GM19455 (cell line): ENCODE measurements around the gene EFCC1.
"Not testable (repeated sequence)": the region's sequence is repeated elsewhere in the genome, so short reads cannot be mapped to it uniquely, and the experiment has no call there.

Experiments used
- ATAC-seq: cut with Tn5 transposase; IDR thresholded peaks from one replicate; pipeline ENCODE4 v1.9.1; 2021; ENCODE audit not compliant: unreplicated experiment

Gene EFCC1

DNA sequence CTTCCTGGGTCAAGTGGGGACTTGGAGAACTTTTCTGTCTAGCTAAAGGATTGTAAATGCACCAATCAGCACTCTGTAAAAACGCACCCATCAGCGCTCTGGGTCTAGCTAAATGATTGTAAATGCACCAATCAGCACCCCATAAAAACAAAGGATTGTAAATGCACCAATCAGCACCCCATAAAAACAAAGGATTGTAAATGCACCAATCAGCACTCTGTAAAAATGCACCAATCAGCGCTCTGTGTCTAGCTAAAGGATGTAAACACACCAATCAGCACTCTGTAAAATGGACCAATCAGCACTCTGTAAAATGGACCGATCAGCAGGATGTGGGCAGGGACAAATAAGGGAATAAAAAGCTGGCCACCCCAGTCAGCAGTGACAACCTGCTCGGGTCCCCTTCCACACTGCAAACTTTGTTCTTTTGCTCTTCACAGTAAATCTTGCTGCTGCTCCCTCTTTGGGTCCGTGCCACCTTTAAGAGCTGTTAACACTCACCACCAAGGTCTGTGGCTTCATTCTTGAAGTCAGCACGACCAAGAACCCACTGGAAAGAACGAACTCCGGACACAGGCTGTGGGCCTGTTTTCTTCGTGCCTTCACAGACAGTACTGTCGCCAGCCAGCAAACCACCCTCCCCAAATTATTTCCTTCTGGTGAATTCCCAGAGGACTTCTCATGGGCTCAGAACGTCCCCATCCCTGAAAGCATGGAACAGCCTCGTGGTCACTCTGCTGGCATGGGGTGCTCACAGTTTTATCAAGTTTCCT is 68.4 kb downstream of the EFCC1 start:
- ATAC-seq: not testable (repeated sequence)

DNA sequence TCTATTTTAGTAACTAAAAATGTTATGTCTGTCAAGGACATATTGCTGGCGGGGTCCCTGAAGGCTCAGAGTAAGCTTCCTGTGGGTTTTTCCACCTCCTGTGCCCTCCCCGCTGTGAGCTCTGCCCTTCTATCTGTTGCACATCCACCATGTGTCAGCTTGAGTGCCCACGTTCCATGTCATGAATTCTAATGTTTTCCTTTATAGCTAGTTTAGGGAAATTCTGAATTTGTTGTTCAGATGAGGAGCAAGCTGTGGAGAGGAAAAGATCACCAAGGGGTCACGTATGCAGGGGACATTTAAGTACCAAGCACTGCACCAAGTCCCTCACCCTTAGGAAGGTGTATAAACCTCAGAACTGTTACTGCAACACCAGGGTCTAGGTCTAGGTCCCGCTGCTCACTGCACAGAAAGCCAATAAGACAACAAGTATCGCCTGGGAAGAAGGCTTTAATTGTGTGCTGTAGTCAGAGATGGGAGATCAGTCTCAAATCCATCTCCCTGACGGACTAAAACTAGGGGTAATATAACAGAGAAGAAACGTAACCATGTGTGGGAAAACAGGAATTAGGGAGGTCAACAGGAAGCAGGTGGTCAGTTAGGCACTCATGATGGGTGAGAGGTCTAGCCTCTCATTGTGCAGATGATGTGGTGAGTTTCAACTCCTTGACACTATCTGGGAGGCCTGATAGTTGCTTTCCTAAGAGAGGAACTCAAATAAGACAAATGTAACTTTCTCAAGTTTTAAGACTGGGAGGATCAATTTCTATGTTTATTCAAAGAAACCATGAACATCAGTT is 69.2 kb downstream of the EFCC1 start:
- ATAC-seq: no peak

DNA sequence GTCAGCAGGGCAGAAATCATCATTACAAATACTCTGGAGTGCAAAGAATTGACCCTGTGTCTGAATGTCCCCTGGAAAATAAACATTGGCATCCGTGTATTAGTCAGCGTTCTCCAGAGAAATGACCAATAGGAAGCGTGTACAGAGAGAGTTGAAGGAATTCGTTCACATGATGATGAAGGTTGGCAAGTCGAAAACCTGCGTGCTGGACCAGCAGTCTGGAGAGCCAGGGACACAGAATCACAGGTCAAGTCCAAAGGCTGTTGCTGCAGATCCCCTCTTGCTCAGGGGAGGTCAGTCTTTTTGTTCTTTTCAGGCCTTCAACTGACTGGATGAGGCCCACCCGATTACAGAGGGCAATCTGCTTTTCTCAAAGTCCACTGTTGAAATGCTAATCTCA is 76.1 kb downstream of the EFCC1 start:
- no peak for ATAC-seq

DNA sequence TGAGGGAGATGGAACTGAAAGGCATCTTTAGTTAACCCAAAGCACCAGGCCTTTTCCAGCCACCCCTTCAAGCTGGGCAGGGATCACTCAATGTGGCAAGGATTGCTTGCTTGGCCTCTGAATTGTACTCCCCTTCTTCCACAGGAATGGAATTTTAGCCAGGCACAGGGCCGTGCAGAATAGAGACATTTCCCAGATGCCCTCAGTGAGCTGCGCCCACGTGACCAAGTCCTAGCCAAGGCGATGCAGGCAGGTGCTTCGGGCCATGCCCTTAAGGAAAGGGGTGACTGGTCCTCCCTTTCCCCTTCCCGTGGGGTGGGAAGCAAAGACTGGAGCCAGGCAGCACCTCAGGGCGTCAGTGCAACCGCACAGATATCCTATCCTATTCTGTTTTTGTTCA is 77.4 kb downstream of the EFCC1 start:
- no peak for ATAC-seq

DNA sequence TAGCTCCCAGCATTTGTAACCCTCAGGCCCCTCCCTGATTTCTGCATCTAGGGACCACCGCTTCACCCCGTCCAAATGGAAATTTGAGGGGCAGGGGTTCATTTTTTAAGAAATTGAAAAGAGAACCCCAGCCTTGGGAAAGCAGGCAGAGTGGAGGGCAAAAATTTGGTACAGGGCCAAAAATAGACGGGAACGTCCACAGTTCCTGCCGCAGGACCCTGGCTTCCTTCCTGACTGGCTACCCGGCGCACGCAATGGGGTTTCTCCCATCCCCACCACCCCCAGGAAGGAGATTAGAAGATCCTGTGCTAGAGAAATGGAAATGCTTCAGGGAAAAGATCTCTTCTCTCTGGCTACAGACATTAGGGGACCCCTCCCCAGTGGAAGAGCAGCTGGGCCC is 80.4 kb downstream of the EFCC1 start:
- no peak for ATAC-seq

DNA sequence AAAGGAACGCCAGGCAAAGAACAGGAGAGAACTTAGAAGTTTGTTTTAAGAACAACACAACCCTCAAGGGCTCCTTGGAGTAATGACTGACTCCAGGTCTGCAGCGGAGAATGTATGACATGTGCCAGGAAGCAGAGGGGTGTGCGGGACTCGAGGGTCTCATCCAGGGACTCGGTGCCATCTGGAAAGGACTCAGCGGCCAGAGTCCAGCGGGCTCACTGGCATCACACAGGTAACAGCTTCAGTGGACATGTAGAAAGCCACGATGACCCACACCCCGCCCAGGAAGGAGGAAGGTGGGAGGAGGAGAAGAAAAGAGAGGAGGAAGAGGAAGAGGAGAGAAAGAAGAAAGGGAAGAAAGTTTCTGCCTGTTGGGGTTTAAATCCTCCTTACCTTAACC is 80.9 kb downstream of the EFCC1 start:
- ATAC-seq: no peak

DNA sequence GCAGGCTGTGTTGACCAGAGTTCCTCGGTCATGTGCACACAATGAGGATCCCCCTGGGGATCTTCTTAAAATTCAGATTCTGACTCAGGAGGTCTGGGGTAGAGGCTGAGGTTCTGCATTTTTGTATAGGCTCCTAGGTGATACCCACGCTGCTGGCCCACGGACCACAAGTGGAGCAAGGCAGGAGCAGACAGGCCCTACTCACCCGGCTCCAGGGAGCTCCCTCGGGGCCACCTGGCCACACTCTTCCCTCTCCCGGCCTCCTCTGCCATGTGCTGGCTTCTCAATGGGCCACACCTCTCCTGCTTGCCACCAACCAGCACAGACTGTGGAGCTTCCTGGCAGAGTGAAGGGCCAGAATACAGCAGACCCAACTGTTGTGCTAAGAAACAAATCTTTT is 83.4 kb downstream of the EFCC1 start:
- ATAC-seq: no peak

DNA sequence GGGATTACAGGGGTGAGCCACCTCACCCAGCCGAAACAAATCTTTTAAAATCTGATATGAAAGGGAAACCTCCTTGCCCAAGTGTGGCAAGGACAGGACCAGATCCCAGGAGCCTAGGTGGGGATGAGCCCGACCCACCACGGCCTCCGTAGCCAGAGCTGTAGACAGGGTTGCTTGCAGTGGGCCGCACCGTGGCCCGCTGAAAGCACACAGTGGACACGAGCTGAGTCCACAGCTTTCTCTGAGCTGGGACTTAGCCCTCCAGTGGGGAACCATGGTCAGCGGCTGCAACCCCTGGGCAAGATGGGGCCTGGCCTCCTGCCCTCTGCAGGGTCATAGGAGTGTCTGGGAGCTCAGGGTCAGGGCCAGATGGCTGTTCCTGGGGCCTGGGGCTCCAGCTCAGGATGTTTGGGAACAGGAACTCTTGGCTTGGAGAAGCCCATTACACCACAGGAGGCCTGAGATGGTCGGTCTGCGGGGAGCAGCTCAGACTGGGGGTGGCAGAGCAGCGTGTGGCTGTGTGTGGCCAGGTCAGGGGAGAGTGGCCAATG is 84.1 kb downstream of the EFCC1 start:
- ATAC-seq: no peak

DNA sequence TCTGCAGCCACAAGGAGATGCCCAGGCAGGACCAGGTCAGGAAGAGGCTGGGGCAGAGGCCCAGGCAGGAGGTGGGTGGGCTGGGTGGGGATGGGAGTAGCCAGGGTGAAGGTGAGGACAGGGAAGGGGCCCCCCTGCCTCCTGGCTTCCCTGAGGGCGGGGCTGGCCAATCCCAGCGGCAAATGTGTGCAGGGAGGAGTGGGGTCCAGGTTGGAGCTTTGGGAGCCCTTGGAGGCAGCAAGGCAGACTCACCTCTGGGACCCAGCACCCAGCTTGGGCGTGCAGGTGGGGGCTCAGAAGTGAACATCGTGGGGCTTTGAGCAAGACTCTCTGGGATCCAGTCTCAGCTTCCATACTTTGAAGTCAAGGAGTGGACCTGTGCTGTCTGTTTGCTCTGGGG is 84.7 kb downstream of the EFCC1 start:
- ATAC-seq: no peak

DNA sequence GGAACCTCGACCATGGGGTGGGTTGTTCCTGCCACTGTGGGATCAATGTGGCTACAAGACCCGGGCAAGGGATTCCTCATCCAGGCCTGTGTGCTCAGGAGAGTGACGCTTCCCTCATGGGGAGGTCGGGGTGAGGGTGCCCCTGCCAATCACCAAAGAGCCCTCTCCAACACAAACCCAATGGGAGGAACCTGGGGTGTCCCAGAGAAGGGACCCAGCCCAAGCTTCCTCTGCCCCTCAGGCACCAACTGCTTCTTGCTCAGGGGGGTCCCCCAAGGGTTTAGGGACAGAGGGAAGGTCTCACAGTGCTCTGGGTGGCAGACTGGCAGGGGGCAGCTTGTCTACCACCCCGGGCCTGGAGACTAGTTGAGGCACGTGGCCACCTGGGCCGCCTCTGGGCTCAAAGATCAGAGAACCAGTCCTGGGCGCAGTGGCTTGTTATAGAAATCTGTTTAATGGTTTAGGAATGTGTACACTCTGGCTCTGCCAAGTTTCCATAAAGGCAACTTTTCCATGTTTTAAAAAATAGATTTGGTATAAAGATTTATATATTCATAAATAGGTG is 86.1 kb downstream of the EFCC1 start:
- no peak for ATAC-seq

DNA sequence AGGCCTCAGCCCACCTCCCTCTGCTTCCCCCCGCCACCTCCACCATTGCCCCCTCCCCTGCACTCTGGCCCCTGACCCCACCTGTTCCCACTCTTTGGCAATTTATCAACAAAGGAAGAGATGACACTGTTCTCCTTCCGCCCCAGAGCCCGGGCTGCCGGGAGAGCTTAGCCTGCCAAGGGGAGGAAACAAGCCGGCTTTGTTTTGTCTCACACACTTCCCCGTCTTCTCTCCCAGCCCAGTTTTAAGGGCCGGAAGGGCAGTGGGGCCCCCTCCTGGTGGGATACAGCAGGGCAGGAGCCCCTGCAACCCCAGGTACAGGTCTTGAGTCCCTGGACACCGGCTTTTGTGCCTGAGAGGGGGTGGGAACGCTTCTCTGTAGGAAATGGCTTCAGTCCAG is 86.8 kb downstream of the EFCC1 start:
- ATAC-seq: not testable (repeated sequence)

DNA sequence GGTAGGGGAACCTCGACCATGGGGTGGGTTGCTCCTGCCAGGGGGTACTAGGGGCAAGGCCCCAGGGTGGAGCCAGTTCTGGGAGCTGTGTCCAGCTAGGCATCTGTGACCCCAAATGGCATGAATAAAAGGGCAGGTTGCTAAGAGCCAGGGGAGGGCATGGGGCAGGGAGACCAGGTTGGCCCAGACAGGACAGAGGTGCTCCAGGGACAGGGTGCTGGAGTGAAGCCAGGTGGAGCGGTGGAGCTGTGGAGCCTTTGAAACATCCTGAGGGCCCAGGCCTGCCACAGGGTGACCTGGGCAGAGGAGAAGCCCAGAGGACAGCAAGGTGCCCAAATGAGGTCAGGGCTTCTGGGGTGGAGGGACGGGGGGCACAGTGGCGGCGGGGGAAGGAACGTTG is 87.2 kb downstream of the EFCC1 start:
- ATAC-seq: not testable (repeated sequence)
